Stimulated activated CD4-positive, alpha-beta T cell treated with anti-CD3 and anti-CD28 coated beads, Interleukin-1b, Interleukin-23, amount 100 ng/mL, for 1 hour (primary cell): ENCODE results near the gene CCR9.

Experiments
- DNase-seq, 2 donors: peaks; one replicate each; pipeline ENCODE4 v3.0.0-alpha.2; 2020; ENCODE audit warnings: low read depth in 2 of 2

Gene CCR9

DNA sequence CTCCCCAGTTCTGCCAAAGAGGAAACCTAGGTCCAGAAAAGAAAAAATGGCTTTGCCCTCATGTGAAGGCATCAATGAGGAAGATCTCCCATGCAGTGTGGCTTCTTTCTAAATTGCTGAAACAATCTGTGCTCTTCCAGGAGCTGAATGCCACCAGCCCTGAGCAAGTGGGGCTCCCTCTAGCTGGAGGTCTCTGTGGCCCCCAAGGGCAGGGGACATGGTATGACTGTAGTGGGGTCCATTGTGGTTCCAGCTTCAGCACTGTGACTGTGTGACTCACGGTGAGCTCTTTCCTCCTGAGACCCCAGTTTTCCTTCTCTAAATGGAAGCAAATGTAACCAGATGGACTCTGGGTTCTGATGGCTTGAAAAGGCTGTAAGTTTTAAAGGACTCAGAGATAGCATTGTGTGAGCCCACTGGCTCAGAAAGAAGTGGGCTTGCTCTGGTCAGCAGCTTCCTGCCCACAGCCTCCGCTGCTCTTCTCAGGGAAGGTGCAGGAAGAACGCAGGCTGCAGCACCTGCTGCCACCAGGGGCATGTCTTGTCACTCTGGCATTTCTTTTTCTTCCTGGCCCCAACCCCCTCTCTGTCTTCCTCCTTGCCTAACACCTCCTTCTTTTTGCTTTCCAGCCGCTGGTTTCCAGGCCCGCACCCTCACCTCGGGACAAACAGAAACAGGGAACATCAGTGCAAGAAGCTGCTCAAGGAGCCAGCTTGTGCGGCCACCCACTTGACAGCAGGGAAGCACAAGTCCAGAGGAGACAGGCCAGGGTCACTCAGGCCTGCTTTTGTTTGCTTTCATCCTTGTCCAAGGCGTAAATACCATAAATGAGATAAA is 51.1 kb downstream of the CCR9 start:
- no peak for DNase-seq

- no peak for DNase-seq
Measured at GRCh38 chr3:45938043-45938435, 51.7 kb downstream of the CCR9 start.

DNA sequence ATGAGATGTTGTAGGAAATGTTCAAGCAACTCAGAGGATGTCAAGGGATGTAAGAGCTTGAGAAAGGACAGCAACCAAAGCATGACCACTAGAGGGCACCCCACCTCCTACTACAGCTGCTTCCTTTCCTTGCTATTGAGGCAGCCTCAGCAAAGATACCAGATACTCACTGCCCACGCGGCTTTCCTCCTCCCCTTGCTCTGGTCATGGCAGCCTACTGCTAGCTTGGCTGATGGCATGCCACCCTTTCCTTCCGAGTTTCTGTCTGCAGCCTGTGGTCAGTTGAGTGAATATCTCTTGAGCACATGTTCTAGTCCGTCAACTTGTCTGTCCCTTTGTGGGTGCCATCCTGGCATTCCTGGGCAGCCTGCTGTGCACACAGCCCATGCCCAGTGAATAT is 52.5 kb downstream of the CCR9 start:
- peak; percentile 72 to 78 for DNase-seq

- no peak for DNase-seq
Measured at GRCh38 chr3:45939341-45939771, 53.0 kb downstream of the CCR9 start.

DNA sequence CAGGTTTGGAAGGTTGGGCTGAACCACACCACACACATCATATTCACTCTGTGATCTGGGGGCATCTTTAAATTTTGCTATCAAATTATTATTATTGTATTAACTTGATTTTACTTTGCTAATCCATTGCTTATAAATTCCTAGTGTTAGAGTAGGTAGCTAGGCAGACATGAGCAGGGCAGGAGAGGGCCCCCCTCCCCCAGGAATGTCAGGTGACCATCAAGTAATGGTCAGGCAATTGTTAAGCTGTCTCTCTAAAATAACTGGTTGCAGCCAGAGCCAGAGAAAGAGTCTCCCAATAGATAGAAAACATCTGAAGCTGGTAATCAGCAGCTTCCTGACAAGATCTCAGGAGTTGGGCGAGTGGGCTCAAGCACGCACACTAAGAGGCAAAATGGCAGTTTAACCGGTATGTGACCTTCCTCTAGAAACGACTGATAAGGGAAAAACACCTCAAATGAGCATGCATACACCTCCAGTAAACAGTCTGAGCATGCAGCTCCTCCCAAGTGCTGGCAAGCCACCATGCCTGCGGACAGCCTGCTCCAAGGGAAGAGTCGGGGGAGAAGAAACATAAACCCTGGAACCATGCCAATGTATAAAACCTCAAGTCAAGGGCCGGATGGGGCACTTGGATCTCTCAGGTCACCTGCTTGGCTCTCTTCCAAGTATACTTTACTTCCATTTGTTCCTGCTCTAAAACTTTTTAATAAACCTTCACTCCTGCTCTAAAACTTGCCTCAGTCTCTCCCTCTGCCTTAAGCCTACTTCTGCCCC is 53.8 kb downstream of the CCR9 start:
- DNase-seq: no peak

GRCh38 chr3:45940781-45941365 is 54.5 kb downstream of the CCR9 start:
- DNase-seq: no peak

- DNase-seq: no peak
Measured at GRCh38 chr3:45942051-45942825, 55.9 kb downstream of the CCR9 start.

- no peak for DNase-seq
Measured at GRCh38 chr3:45943207-45943846, 57.0 kb downstream of the CCR9 start, which contains the start of gene CXCR6. CXCR6 (plus strand) TSS chr3:45943464; CDS start chr3:45946482, 3,018 bp downstream.

GRCh38 chr3:45944830-45945620 is 58.7 kb downstream of the CCR9 start:
- no peak for DNase-seq

DNA sequence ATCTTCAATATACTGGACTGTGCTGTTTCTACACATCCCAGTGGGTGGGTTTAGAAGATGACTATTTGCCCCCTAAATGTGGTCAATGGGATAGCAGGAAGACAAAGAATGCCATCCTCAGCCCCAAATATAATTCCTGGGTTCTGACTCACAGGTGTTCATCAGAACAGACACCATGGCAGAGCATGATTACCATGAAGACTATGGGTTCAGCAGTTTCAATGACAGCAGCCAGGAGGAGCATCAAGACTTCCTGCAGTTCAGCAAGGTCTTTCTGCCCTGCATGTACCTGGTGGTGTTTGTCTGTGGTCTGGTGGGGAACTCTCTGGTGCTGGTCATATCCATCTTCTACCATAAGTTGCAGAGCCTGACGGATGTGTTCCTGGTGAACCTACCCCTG is 60.0 kb downstream of the CCR9 start:
- no peak for DNase-seq

DNA sequence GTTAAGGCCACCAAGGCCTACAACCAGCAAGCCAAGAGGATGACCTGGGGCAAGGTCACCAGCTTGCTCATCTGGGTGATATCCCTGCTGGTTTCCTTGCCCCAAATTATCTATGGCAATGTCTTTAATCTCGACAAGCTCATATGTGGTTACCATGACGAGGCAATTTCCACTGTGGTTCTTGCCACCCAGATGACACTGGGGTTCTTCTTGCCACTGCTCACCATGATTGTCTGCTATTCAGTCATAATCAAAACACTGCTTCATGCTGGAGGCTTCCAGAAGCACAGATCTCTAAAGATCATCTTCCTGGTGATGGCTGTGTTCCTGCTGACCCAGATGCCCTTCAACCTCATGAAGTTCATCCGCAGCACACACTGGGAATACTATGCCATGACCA is 60.5 kb downstream of the CCR9 start:
- DNase-seq: no peak

- no peak for DNase-seq
Measured at GRCh38 chr3:45947361-45947760, 61.0 kb downstream of the CCR9 start.

- no peak for DNase-seq
Measured at GRCh38 chr3:45948311-45948781, 62.0 kb downstream of the CCR9 start.

DNA sequence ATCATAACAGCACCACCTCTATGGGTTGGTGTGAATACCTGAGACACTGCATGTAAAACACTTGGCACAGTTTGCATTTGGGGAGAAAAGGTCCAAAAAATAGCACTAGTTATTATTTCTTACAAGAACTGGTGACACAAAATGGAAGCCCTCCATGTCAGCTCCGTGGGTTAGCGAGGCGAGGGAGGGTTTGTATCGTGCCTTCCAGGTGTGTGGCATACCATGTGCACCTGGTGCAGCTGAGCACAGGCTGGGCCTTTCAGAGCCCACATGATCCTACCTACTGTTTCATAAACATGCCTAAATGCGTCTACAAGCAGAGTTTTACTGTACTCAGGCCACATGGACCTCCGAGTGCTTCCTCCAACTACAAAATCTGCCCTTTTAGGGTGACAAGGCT is 62.5 kb downstream of the CCR9 start:
- no peak for DNase-seq

DNA sequence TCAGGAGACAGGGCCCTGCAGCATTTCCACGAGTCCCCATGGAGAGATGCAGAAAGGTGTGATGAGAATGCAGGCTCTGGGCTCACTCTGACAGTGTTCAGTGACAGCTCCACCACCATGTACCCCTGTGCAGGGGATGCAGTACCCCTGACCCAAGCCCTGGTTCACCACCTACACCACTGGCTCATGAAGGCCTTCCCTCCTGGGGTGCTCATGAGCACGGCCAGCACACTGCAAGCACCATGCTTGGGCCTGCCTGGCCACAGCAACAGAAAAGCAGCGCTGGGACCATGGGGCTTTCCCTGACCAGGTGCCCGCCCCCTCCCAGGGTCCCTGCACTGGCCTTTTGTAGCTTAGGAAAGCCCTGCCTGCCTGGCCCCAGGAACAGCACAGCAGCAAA is 63.1 kb downstream of the CCR9 start:
- DNase-seq: no peak

DNA sequence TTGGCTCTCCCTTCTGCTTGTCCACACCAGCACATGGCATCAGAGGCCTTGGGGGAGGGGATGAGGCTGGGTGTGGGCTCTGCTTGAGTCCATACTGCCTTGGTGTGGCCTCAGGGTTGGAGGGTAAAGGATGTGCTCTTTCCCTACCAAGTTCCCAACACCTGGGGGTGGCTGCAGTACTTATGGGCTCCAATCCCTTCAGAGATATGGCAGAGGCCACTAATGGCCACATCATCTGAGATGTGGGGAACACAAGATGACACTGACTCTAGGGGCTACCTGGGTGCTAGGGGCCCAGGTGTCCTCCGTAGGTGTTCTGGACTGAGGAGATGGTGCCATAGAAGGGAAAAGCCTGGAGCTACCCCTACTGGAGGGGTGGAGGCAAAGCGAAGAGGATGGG is 63.8 kb downstream of the CCR9 start:
- no peak for DNase-seq

DNA sequence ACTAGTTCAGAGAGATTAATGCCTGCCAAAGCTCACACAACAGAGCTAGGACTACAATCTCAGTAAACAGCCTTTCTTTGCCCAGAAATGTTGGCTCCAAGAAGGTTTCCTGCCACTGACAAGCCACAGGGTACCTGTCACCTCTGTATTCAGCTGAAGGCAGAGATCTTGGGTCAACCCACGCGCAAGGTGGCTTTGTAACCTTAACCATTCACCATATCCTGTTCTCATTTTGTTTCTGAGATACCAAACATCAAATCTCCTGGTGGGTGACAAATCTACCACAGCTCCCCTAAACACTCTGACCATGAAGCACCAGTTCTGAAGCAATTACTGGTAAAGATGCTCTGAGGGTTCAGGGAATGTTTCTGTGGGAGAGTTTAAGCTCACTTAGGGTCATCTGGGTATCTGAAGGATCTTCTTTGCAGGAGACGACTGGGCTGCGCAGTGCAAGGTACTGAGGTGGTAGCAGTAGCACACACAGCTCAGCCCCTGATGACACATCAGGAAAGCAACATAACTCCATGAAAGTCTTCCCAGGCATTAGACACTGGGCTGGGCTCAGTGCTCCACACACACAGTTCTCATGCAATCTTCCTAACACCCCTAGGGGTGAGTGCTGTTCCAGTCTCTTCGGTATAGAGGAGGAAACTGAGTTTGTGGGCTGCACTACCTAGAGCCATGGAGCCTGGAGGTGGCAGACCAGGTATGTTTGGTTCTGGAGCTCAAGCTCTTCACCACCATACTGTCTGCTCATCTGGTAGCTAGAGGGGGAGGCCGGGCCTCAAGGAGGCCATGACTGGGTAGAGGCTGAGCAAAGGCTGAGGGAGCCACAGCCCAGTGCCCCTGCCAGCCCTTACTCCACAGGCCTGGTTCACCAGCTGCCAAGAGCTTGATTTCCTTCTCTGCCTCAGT is 64.6 kb downstream of the CCR9 start:
- no peak for DNase-seq

DNA sequence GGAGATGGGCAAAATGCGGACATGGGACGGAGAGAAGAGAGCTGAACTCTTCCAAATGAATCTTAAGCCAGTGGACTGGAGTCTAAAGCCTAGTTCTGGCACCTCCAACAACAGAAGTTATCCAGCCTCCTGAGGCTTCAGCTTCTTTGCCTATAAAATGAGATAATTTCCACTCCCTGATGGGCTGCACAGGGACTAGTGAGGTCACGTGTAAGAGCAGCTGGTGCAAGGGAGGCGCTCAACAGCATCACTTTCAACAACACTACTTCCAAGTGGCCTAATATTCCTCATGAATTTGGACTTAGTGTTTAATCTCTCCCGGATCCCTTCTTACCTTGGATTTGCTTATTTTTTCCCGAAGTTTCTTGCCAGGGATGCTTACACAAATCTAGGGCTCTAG is 65.6 kb downstream of the CCR9 start:
- no peak for DNase-seq

- DNase-seq: no peak
Measured at GRCh38 chr3:45952456-45952855, 66.1 kb downstream of the CCR9 start.
